GM19099 (cell line): ENCODE results near the gene TMEM250.

Source experiments
- POLR2A ChIP-seq: IDR thresholded peaks from 3 replicates; pipeline ENCODE4 v1.6.1; 2011; ENCODE audit warnings: low read depth; ENCODE audit not compliant: insufficient read length; ENCODE audit errors: extremely low read depth

TMEM250 gene

GRCh38 chr9:136087741-136088480, 30.8 kb downstream of the TMEM250 start:
- no peak for TF ChIP-seq POLR2A

- no peak for TF ChIP-seq POLR2A
Measured at GRCh38 chr9:136086951-136087740, 31.5 kb downstream of the TMEM250 start.

GRCh38 chr9:136086213-136086881, 32.3 kb downstream of the TMEM250 start:
- TF ChIP-seq POLR2A, result no peak

GRCh38 chr9:136085815-136086212, 32.9 kb downstream of the TMEM250 start:
- TF ChIP-seq POLR2A, result no peak

GRCh38 chr9:136084063-136084944, 34.4 kb downstream of the TMEM250 start:
- no peak for TF ChIP-seq POLR2A

- no peak for TF ChIP-seq POLR2A
Measured at GRCh38 chr9:136083558-136084062, 35.1 kb downstream of the TMEM250 start.

GRCh38 chr9:136082496-136083361, 35.9 kb downstream of the TMEM250 start:
- TF ChIP-seq POLR2A, result no peak

- TF ChIP-seq POLR2A, result no peak
Measured at GRCh38 chr9:136081826-136082495, 36.7 kb downstream of the TMEM250 start.

GRCh38 chr9:136081113-136081825, 37.4 kb downstream of the TMEM250 start:
- no peak for TF ChIP-seq POLR2A

GRCh38 chr9:136080716-136081112, 38.0 kb downstream of the TMEM250 start:
- no peak for TF ChIP-seq POLR2A

GRCh38 chr9:136079916-136080246, 38.8 kb downstream of the TMEM250 start:
- TF ChIP-seq POLR2A, result no peak

- no peak for TF ChIP-seq POLR2A
Measured at GRCh38 chr9:136079211-136079915, 39.3 kb downstream of the TMEM250 start.
